ENCODE measurements around the gene FGF22. TPM values are rescaled to one million over a fixed set of nuclear protein-coding genes. Genes with fewer than 3 reads are reported as not detected.

Gene FGF22
- polyA plus RNA-seq, 2 of the 4 experiments (the other 2 are of a cell fraction) = 0.13 to 1.0 TPM

DNA sequence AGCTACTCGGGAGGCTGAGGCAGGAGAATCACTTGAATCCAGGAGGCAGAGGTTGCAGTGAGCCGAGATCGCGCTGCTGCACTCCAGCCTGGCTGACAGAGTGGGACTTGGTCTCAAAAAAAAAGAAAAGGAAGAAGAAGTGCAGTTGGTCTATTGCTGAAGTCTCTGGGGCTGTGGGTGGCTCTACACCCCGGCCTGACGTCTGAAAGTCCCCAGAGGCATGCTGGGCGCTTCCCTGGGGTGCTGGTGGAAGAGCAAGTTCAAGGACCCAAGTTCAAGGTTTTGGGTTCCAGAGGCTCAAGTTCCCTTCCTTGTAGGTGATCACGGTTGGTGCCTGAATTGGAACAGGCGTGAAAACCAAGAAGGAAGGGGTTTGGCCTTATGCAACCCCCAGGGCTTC is 46.2 kb upstream of the FGF22 start:
- TF ChIP-seq CBX2 (IDR thresholded peaks at IDR 0.05; ENCODE audit: borderline replicate concordance, low read depth) (no peak), TP53 (CRISPR knock-in tag; IDR thresholded peaks at IDR 0.05) (no peak), ESRRA (IDR thresholded peaks at IDR 0.05; ENCODE audit: borderline replicate concordance, low read length) (no peak), FOXS1 (CRISPR knock-in tag; IDR thresholded peaks at IDR 0.05) (no peak), ZC3H11A (IDR thresholded peaks at IDR 0.05) (no peak), PHF8 (IDR thresholded peaks at IDR 0.05; ENCODE audit: borderline replicate concordance, low read depth) (no peak), HEYL (CRISPR knock-in tag; IDR thresholded peaks at IDR 0.05) (no peak), CEBPB (IDR thresholded peaks at IDR 0.05) (no peak), FOSL2 (IDR thresholded peaks at IDR 0.05) (no peak), FOSL2 (CRISPR knock-in tag; IDR thresholded peaks at IDR 0.05) (no peak), RFX5 (IDR thresholded peaks at IDR 0.05) (no peak), RNF2 (IDR thresholded peaks at IDR 0.05; ENCODE audit: borderline replicate concordance, low read depth) (no peak), ZFP36 (IDR thresholded peaks at IDR 0.05; ENCODE audit: borderline replicate concordance, partially characterized antibody) (no peak)
- TF ChIP-seq, protein P1, sequence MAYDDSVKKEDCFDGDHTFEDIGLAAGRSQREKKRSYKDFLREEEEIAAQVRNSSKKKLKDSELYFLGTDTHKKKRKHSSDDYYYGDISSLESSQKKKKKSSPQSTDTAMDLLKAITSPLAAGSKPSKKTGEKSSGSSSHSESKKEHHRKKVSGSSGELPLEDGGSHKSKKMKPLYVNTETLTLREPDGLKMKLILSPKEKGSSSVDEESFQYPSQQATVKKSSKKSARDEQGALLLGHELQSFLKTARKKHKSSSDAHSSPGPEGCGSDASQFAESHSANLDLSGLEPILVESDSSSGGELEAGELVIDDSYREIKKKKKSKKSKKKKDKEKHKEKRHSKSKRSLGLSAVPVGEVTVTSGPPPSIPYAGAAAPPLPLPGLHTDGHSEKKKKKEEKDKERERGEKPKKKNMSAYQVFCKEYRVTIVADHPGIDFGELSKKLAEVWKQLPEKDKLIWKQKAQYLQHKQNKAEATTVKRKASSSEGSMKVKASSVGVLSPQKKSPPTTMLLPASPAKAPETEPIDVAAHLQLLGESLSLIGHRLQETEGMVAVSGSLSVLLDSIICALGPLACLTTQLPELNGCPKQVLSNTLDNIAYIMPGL (CRISPR knock-in tag; IDR thresholded peaks at IDR 0.05; ENCODE audit: borderline replicate concordance) = no peak
- TF ChIP-seq, protein P2, sequence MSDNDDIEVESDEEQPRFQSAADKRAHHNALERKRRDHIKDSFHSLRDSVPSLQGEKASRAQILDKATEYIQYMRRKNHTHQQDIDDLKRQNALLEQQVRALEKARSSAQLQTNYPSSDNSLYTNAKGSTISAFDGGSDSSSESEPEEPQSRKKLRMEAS (IDR thresholded peaks at IDR 0.05) = no peak
- TF ChIP-seq, protein P3, sequence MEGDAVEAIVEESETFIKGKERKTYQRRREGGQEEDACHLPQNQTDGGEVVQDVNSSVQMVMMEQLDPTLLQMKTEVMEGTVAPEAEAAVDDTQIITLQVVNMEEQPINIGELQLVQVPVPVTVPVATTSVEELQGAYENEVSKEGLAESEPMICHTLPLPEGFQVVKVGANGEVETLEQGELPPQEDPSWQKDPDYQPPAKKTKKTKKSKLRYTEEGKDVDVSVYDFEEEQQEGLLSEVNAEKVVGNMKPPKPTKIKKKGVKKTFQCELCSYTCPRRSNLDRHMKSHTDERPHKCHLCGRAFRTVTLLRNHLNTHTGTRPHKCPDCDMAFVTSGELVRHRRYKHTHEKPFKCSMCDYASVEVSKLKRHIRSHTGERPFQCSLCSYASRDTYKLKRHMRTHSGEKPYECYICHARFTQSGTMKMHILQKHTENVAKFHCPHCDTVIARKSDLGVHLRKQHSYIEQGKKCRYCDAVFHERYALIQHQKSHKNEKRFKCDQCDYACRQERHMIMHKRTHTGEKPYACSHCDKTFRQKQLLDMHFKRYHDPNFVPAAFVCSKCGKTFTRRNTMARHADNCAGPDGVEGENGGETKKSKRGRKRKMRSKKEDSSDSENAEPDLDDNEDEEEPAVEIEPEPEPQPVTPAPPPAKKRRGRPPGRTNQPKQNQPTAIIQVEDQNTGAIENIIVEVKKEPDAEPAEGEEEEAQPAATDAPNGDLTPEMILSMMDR (IDR thresholded peaks at IDR 0.05) = no peak
- TF ChIP-seq, protein P4, sequence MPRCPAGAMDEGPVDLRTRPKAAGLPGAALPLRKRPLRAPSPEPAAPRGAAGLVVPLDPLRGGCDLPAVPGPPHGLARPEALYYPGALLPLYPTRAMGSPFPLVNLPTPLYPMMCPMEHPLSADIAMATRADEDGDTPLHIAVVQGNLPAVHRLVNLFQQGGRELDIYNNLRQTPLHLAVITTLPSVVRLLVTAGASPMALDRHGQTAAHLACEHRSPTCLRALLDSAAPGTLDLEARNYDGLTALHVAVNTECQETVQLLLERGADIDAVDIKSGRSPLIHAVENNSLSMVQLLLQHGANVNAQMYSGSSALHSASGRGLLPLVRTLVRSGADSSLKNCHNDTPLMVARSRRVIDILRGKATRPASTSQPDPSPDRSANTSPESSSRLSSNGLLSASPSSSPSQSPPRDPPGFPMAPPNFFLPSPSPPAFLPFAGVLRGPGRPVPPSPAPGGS (IDR thresholded peaks at IDR 0.05) = no peak
- TF ChIP-seq, protein P5, sequence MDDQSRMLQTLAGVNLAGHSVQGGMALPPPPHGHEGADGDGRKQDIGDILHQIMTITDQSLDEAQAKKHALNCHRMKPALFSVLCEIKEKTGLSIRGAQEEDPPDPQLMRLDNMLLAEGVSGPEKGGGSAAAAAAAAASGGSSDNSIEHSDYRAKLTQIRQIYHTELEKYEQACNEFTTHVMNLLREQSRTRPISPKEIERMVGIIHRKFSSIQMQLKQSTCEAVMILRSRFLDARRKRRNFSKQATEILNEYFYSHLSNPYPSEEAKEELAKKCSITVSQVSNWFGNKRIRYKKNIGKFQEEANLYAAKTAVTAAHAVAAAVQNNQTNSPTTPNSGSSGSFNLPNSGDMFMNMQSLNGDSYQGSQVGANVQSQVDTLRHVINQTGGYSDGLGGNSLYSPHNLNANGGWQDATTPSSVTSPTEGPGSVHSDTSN (IDR thresholded peaks at IDR 0.05) = no peak
- TF ChIP-seq, protein P6, sequence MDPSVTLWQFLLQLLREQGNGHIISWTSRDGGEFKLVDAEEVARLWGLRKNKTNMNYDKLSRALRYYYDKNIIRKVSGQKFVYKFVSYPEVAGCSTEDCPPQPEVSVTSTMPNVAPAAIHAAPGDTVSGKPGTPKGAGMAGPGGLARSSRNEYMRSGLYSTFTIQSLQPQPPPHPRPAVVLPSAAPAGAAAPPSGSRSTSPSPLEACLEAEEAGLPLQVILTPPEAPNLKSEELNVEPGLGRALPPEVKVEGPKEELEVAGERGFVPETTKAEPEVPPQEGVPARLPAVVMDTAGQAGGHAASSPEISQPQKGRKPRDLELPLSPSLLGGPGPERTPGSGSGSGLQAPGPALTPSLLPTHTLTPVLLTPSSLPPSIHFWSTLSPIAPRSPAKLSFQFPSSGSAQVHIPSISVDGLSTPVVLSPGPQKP (IDR thresholded peaks at IDR 0.05; ENCODE audit: low read depth, low read length) = no peak
- DNase-seq (ENCODE audit: low read depth in 1 of 2, low spot score in 1 of 2) (no peak), FAIRE-seq (no peak), ATAC-seq (no peak)
- no peak overlapping the region for H3K4me3 ChIP-seq
- H3K9me3 ChIP-seq = no peaks in the 10 kb centered on the region
- CTCF ChIA-PET = interaction anchor here (2.6 kb wide), 1 partner anchor 9 kb away, joined by 11 read pairs; no protein-coding TSS in a partner anchor
- POLR2A ChIA-PET = no interaction called here
- WGBS (ENCODE audit: missing lambda C conversion rate) = 69% methylated on average over 8 of the region's 9 CpGs
- H3K4me2 ChIP-seq = no peak overlapping the region
- no peak overlapping the region for H3K27ac ChIP-seq
- peaks cover 21% of the 10 kb centered on the region for H3K4me1 ChIP-seq
